HG03066 (cell line): ENCODE results near the gene COX6A2.
"Not testable (repeated sequence)": the region's sequence is repeated elsewhere in the genome, so short reads cannot be mapped to it uniquely, and the experiment has no call there.

Experiments
- ATAC-seq: cut with Tn5 transposase; IDR thresholded peaks from one replicate; pipeline ENCODE4 v1.9.1; 2021; ENCODE audit warnings: low read depth; ENCODE audit not compliant: unreplicated experiment

COX6A2 gene

DNA sequence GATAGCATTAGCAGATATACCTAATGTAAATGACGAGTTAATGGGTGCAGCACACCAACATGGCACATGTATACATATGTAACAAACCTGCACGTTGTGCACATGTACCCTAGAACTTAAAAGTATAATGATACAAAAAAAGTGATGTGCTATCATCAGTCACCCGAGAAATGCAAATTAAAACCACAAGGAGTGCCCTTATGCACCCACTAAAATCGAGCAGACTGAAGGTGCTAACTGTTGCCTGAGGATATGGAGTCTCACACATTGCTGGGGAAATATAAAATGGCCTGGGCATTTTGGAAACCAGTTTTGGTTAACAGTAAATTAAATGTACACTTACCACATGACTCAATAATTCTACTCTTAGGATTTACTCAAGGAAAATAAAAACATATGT, 10.9 kb upstream of the COX6A2 start:
- not testable (repeated sequence) for ATAC-seq

DNA sequence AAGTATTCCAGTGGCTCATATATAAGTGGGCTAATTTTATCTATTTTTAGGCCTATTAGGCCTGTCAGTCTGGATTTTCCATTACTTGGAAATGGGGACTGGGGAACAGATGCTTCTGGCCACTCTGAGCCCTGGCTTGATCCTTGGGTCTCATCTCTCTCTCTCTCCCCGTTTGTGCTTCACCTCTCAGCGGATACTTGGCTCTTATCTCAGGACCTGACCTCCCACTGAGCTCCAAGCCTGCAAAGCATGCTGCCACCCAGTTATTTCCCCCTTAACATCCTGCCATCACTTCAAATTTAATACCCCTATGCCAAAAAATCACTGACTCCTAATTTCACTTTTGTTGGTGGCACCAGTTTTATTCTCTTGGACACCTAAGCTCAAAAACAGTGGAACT, 10.3 kb upstream of the COX6A2 start:
- ATAC-seq, result no peak

DNA sequence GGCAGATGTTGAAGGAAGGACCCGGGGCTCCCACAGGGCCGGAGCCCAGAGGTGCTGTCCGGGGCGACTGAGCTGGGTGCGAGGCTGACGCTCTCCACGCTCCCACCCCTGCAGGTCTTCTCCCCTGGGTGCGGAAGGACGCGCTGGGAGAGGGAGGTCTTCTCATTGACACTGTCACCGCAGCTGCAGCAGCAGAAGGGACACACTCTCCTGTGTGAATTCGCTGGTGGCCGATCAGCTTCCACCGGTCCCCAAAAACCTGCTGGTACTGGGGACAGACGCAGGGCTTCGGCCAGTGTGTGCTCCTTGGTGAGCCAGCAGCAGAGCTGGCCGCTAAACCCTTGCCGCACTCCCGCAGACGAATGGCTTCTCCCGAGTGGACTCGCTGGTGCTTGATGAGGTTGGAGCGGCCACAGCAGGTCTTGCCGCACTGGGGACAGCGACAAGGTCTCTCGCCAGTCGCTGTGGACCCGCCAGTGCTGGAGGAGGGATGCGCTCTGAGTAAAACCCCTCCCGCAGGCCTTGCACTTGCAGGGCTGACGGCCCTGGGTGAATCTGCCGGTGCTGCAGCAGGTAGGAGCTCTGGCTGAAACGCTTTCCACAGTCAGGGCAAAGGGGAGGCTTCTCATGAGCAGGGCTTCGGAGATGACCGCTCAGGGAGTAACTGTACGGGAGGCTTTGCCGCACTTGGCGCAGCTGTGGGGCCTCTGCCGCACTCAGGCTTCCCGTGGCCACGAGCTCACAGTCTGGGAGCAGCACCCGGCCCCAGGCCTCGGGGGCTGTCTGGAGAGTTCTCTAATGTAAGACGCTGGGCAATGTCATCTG, 8.3 kb upstream of the COX6A2 start:
- ATAC-seq, result no peak

DNA sequence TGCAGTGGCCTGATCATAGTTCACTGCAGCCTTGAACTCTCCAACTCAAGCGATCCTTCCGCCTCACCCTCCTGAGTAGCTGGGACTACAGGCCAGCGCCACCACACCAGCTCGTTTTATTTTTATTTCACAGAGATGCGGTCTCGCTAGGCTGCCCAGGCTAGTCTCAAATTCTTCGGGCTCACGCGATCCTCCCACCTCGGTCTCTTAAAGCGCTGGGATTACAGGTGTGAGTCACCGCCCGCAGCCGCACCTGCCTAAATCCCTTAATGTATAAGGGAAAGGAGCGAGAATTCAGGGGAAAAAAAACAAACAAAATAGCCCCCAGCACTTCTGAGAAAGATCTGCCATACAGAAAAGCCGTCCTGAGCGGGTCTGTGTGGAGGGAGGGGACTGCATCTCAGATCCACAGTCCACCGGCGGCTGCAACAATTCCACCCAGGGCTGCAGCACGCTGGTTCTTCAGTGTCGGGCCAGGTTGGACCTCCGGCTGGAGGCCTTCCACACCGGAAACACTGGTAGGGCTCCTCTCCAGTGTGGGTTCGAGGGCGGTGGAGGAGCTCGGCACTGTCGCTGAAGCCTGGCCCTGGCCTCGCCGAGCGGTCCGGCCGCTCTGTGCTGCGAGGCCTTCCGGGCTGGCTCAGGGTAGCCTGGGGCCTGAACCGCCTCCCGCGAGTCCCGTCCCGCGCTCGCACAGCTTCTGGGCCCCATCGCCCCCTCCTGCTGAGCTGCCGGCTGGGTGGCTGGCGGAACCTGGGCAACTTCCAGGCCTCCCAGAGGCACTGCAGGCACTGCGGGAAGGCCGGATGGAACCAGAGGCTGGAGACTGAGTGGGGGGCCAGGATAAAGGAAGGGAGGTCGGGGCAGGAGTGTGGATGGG, 7.4 kb upstream of the COX6A2 start:
- no peak for ATAC-seq

DNA sequence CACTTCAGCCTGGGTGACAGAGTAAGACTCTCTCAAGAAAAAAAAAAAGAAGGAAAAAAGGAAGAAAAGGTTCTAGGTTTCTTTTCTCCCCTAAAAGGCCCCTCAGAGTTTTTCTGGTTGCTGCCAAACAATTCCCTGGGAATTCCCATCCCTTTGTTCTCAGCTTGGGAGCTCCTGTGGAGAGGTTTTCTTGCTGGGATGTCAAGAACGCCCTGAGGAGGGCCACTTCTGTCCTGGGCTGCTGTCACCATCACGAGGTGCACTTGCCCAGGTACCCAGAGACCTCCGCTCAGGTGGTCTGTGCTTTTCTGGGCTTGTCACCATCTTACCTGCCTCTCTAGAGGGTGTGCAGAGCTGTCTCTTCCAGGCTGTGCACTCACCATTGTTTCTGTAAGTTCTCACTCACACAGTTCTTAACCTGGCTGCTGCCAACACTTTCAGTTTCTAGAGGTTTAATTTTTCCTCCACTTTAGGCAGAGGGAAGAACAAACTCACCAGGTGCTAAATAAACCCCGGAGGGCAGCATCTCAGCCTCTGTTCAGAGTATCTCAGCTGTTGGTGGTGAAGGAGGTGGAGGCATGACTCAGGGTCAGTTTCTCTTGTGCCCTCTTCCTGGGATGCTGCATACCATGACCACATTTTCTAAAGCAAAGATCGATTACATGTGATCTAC, 2.4 kb upstream of the COX6A2 start:
- ATAC-seq, result no peak

DNA sequence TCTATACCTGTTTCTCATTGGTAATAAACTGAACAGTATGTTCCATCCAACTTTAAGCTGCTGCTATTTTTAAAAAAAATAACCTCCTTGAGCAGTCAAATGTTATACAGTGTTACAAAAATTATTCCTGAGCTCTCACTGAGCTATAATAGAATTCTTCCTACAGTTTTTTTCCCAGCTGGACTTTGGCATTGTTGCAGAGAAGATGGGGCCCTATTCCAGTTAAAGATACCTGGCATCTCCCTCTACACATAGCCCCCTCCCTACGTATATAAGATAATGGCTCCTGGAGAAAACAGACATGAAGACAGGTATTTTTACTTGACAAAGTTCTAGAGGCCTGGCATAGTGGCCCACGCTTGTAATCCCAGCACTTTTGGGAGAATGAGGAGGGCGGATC, 1.6 kb upstream of the COX6A2 start:
- no peak for ATAC-seq

DNA sequence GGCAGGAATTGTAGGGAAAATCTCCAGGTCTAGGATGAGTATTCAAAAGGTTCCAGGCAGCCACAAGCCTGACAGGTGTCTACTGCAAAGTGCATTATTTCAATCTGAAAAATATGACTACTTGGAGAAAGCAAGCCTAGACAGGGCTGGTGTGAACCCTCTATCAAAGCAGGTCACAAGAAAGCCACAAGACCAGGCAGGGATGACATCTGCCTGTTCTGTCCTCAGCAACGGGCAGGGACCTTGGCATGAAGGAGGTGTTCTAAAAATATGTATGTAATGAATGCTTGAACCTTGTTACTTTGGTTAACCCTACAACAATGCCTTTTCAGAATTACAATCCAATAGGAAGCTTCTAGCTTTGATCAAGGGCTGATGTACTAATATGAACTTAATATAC, 1.2 kb upstream of the COX6A2 start:
- ATAC-seq, result no peak

DNA sequence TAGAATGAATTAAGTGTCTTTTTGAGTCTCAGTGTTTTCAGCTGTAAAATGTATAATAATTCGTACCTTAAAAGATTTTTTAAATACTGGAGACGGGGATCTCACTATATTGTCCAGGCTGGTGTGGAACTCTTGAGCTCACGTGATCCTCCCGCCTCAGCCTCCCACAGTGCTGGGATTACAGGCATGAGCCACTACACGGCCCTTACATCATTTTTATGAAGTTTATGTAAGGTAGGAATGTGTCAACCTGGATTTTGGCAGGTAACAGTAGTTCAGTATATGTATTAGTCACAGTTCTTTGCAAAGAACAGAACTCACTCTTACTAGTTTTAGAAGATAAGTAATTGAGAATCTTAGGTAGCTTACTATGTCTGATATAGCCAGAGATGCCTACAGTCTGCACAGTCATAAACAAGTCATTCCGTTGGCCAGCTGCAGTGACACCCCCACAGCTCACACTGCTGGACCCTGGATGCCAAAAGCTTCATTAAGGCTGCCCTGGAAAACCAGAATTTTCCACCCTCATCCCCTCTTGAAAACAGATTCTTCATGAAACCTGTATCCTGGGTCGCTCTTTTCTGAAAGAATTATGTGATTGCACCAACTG, 583 bp upstream of the COX6A2 start:
- ATAC-seq, result no peak

DNA sequence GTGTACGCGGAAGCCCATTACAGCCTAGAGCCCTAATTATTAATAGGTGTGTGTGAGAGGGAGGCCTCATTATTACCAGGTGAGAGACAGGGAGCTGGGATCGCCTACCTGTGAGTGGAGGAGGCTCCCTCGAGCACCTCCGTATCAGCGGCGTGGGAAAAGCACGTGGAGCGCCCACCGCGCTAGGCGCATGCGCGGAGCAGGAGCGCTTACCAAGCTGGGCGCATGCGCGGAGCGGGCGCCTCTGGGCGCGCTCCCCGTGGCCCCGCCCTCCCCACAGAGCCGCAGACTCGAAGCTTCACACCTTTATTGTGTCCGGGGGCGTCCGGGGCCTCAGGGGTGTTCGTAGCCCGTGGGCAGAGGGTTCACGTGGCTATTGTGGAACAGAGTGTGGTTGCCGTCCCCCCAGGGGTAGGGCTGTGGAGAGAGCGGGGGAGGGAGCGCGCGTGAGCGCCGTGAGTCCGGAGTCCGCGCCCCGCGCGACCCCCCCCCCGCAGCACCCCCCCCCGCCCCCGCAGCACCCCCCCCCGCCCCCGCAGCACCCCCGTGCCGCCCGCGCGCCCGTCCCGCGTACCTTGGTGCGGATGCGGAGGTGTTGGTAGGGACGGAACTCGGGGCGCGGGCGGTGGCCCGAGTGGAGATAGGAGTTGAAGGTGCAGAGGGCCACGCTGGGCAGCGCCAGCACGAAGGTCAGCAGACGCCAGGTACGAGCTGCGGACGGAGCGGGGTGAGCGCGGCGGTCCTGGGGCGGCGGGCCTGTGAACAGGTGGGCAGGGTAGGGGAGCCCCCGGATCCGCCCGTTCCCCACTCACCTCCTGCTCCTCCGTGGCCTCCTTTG, 500 bp downstream of the COX6A2 start:
- no peak for ATAC-seq

DNA sequence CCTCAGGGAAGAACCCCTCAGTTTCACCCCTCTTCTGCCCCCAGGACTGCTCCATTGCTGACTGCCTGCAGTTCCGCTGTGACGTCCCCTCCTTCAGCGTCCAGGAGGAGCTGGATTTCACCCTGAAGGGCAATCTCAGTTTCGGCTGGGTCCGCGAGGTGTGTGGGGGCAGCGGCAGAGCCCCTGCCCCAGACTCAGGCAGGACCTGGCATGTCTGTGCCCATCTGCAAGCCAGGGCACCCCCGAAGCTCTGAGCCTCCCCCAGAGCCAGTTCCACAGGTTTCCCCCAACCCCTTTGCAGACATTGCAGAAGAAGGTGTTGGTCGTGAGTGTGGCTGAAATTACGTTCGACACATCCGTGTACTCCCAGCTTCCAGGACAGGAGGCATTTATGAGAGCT, 4.4 kb downstream of the COX6A2 start:
- no peak for ATAC-seq

DNA sequence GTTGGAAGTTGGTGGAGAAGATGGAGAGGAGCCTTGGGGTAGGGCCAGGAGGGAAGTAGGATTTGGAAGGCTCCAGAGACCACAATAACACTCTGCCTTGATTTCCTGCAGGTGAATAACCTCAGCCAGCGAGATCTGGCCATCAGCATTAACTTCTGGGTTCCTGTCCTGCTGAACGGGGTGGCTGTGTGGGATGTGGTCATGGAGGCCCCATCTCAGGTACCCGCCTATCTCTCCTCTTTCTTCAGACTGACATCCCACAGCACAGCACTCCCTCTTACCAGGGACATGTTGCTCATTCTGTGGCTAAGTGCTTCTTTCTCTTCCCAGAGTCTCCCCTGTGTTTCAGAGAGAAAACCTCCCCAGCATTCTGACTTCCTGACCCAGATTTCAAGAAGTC, 4.9 kb downstream of the COX6A2 start:
- no peak for ATAC-seq

DNA sequence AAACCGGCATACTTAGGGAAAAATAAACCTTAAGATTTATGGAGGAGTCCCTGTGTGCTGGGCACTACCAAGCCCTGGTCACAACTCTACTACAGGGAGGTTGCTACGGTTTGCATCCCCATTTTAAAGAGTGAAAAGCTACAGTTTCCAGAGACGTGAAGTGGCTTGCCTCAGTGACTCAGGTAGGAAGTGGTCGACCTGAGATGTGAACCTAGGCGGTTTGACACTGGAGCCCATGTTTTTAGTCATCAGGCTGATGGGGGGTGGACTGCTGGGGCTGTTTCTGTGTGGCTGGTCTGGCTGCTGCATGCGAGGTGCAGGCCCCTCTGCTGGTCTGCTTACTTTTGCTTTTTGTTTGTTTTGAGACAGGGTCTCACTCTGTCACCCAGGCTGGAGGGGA, 6.6 kb downstream of the COX6A2 start:
- ATAC-seq, result no peak

DNA sequence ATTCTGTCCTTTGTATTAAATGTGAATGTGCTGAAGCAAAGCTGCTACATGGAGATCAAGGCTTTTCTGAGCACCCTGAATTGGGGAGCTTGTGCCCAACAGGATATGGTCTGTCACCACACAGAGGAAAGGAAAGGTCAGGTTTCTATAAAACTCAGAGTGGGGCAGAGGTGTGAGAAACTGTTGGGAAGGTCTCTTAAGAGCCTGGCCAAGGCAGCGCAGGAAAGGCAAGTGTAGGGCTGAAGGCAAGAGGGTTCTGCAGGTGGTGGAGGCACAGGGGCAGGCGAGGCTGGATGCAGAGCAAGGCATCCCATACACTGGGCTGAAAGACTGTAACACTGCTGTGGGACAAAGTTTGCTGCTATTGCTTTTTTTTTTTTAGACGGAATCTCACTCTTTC, 8.1 kb downstream of the COX6A2 start:
- ATAC-seq, result no peak

DNA sequence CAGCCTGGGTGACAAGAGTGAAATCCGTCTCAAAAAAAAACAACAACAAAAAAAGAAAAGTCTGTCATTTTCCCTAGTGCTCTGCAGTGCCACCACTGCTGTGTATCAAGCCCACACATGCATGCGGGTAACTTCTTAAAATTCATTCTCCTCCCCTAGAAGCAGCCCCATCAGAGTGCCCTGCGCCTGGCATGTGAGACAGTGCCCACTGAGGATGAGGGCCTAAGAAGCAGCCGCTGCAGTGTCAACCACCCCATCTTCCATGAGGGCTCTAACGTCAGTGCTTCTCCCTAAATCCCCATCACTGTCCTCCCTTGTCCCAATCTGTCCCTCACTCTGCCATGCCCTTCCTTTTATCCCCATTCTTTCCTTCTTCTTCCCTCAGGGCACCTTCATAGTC, 10.2 kb downstream of the COX6A2 start:
- ATAC-seq, result no peak

DNA sequence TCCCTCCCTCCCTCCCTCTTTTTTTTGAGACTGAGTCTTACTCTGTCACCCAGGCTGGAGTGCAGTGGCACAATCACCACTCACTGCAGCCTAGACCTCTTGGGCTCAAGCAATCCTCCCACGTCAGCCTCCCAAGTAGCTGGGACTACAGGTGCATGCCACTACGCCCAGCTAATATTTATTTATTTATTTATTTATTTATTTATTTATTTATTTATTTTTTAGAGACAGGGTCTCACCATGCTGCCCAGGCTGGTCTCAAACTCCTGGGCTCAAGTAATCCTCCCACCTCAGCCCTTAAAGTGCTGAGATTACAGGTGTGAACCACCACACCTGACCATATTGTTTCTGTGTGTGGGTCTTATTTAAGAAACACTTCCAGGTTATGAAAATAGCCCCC, 11.1 kb downstream of the COX6A2 start:
- ATAC-seq, result not testable (repeated sequence)

DNA sequence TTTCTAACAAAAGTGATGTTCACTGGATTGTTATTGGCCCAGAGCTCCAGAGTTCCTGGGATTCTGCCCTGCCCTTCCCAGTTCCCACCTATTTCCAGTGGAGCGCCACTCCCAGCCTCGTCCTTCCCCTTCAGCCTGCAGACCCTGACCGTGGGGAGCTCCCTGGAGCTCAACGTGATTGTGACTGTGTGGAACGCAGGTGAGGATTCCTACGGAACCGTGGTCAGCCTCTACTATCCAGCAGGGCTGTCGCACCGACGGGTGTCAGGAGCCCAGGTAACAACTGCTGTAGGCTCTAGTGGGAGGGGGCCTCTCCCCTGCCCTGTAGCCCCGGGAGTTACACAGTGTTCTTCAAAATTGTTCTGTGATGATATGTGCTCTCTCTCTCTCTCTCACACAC, 11.8 kb downstream of the COX6A2 start:
- no peak for ATAC-seq

DNA sequence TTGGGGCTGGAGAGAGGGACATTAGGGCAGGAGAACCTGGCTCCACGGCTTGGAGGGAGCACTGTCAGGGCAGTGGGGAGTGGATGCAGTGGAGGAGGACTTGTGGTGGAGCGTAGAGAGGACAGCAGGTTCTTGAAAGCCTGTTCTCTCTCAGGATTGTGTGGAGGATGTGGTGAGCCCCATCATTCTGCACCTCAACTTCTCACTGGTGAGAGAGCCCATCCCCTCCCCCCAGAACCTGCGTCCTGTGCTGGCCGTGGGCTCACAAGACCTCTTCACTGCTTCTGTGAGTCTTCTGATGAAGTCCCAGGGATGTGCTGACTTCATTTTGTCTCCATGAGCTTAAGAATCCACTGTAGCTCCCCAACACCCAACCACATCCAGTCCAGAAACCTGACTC, 13.5 kb downstream of the COX6A2 start:
- ATAC-seq, result no peak

DNA sequence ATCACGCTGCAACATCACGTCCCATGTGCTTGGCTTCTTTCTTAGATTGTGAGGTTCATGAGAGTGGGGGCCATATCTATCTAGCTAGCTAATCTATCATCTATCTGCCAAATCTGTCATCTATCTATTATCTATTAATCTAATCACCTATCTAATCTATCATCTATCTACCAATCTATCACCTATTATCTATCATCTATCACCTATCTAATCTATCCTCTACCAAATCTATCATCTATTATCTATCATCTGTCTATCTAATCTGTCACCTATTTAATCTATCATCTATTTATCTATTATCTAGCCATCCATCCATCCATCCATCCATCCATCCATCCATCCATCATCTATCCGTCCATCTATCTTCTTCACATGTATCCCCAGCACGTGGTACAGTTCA, 14.2 kb downstream of the COX6A2 start:
- no peak for ATAC-seq

DNA sequence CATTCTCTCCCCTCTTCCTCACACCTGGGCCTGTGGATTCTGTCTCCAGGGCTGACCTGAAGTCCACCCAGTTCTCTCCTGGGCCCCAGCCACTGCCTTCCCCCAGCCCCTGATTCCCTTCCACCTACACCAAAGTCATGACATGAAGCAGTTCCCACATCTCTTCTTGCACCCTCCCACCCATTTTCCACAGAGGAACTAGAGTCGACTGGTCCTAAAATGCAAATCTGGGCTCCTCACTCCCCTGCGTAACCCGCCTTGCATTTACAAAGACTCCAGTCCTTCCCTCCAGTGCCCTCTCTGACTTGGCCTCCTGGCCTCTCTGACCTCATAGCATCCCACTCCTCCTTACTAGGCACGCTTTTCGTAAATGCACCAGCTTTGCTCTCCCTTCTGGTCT, 14.8 kb downstream of the COX6A2 start:
- ATAC-seq, result no peak

DNA sequence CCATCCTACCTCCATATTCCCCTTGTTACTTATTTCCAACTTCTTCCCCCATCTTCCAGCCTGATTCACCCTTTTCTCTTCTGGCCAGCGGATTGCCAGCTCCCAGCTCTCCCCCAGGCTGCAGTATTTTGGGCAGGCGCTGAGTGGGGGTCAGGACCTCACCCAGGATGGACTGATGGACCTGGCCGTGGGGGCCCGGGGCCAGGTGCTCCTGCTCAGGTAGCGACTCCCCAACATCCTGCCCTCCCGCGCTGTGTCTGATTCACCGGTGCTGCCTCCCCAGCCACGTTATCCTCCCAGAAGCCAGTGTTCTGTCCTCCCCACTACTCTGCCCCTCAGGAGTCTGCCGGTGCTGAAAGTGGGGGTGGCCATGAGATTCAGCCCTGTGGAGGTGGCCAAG, 15.4 kb downstream of the COX6A2 start:
- no peak for ATAC-seq
